Prostate gland (tissue), 2 donors: ENCODE measurements around the gene AMIGO1.

Source experiments
- CTCF ChIP-seq, 4 experiments: fragments of 200-600 bp in 2 of 4; fragments of 450-650 bp in 2 of 4; sonication (generic) in 2 of 4; IDR thresholded peaks; 1 replicate in 3 of 4; 2 replicates in 1 of 4; pipeline ENCODE4 v1.5.1; 2016 to 2019; ENCODE audit warnings: antibody characterized with exemption in 4 of 4, mild to moderate bottlenecking in 2 of 4, moderate library complexity in 2 of 4
- POLR2A ChIP-seq: fragments of 450-650 bp; IDR thresholded peaks from one replicate; pipeline ENCODE4 v1.6.1; 2016; ENCODE audit warnings: antibody characterized with exemption, mild to moderate bottlenecking
- POLR2AphosphoS5 ChIP-seq: sonication (generic); formaldehyde crosslinking; IDR thresholded peaks from one replicate; pipeline ENCODE4 v1.6.1; 2017; ENCODE audit warnings: antibody characterized with exemption

GRCh38 chr1:109557520-109557919 is 48.0 kb upstream of the AMIGO1 start:
- TF ChIP-seq CTCF (IDR thresholded peaks at IDR 0.05) (no peak), POLR2AphosphoS5 (no peak), POLR2A (no peak)
